Central memory CD8-positive, alpha-beta T cell (primary cell): ENCODE measurements around the gene NIT1.
"Not testable (repeated sequence)": the region's sequence is repeated elsewhere in the genome, so short reads cannot be mapped to it uniquely, and the experiment has no call there.

Experiments used
- ATAC-seq: fragments of 150-1000 bp; cut with Tn5 transposase; replicated peaks from 2 replicates; pipeline ENCODE4 v1.10.0; 2022; ENCODE audit warnings: mild to moderate bottlenecking, moderate FRiP score, moderate number of reproducible peaks; ENCODE audit not compliant: poor library complexity, severe bottlenecking; ENCODE audit errors: extremely low read depth
- DNase-seq, 2 donors: peaks; one replicate each; pipeline ENCODE4 v3.0.0; 2021; ENCODE audit warnings: low spot score in 2 of 2
- H3K27ac Mint-ChIP-seq: one replicate; pipeline ENCODE4 v1.8.0; 2022; ENCODE audit warnings: low read depth, mild to moderate bottlenecking, moderate library complexity, mixed read lengths
- H3K27me3 Mint-ChIP-seq: one replicate; pipeline ENCODE4 v1.8.0; 2022; ENCODE audit warnings: mixed read lengths
- H3K36me3 Mint-ChIP-seq: one replicate; pipeline ENCODE4 v1.8.0; 2022; ENCODE audit warnings: mild to moderate bottlenecking, moderate library complexity, mixed read lengths; ENCODE audit not compliant: insufficient read depth
- H3K4me1 Mint-ChIP-seq: one replicate; pipeline ENCODE4 v1.8.0; 2022; ENCODE audit warnings: mixed read lengths
- H3K4me3 Mint-ChIP-seq: one replicate; pipeline ENCODE4 v1.8.0; 2022; ENCODE audit warnings: mild to moderate bottlenecking, moderate library complexity, mixed read lengths
- H3K9me3 Mint-ChIP-seq: one replicate; pipeline ENCODE4 v1.8.0; 2022; ENCODE audit warnings: mixed read lengths

The NIT1 gene

GRCh38 chr1:161100556-161100955, 17.3 kb upstream of the NIT1 start:
- DNase-seq (no peak), ATAC-seq (no peak)
- Mint-ChIP-seq H3K27me3 (peaks cover 7% of the 10 kb centered on the region), H3K4me3 (no peak overlapping the region), H3K36me3 (peaks cover 39% of the 10 kb centered on the region), H3K9me3 (no peaks in the 10 kb centered on the region), H3K27ac (no peak overlapping the region), H3K4me1 (peaks cover 27% of the 10 kb centered on the region)

DNA sequence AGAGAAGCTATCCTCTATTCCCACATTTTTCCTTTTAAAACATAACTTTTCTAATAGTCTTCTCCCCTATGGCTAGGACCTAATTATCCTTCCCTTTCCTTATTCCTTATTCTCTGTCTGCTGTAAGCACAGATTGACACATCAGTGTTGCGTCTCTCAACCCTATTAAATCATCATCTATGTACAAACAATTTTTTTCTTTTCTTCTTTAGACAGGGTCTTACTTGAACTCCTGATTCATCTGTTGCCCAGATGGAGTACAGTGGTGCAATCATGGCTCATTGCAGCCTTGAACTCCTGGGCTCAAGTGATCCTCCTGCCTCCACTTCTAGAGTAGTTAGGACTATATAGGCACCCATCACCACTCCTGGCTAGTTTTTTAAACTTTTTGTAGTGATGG, 11.5 kb upstream of the NIT1 start:
- peak overlapping the region; percentile 11 for H3K27ac Mint-ChIP-seq
- H3K27me3 Mint-ChIP-seq: no peaks in the 10 kb centered on the region
- no peaks in the 10 kb centered on the region for H3K9me3 Mint-ChIP-seq
- no peak overlapping the region for H3K4me3 Mint-ChIP-seq
- ATAC-seq (no peak), DNase-seq (no peak)
- H3K4me1 Mint-ChIP-seq: peaks cover 13% of the 10 kb centered on the region
- peaks cover 9% of the 10 kb centered on the region for H3K36me3 Mint-ChIP-seq

GRCh38 chr1:161111117-161111516, 6.8 kb upstream of the NIT1 start:
- no peak overlapping the region for H3K4me3 Mint-ChIP-seq
- ATAC-seq (no peak), DNase-seq (no peak)
- H3K4me1 Mint-ChIP-seq: peaks cover 35% of the 10 kb centered on the region
- H3K27me3 Mint-ChIP-seq: no peaks in the 10 kb centered on the region
- peaks cover 7% of the 10 kb centered on the region for H3K36me3 Mint-ChIP-seq
- no peaks in the 10 kb centered on the region for H3K9me3 Mint-ChIP-seq
- peak overlapping the region; percentile 3 for H3K27ac Mint-ChIP-seq

DNA sequence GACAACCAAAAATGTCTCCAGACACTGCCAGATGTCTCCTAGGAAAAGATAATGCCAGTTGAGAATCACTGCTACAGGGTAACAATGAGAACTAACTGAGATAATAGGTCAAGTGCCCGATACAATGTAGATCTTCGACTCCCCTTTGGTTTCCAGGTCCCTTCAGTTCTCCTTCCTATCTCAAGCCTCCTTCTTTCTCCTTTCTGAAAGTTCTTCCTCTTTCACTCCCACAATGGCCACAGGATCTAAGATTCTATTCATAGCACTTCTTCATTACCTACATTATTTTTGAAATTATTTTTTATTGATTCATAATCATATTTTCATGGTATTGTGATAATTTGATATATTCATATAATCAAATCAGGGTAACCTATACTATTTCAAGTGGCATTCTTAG, 6.4 kb upstream of the NIT1 start:
- DNase-seq (no peak), ATAC-seq (no peak)
- no peak overlapping the region for H3K4me3 Mint-ChIP-seq
- peaks cover 6% of the 10 kb centered on the region for H3K36me3 Mint-ChIP-seq
- no peaks in the 10 kb centered on the region for H3K9me3 Mint-ChIP-seq
- H3K27me3 Mint-ChIP-seq: no peaks in the 10 kb centered on the region
- peak overlapping the region; percentile 3 for H3K27ac Mint-ChIP-seq
- peaks cover 35% of the 10 kb centered on the region for H3K4me1 Mint-ChIP-seq

DNA sequence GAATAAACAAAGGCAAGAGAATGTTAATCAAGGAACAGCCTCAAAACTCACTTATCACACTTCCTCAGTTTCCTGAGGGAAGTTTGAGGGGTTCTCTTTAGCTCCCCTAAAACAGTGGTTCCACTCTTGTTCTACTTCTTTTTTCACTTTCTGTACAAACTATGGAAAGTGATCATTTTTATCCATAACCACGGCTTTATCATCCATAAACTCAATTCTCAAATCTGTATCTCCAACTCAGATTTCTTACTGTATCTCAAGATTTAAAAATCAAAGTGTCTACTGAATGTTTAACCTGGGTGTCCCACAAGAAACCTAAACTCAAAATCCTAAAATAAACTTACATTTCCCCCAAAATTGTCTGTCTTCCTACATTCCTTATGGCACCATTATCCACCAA, 4.0 kb upstream of the NIT1 start:
- H3K4me1 Mint-ChIP-seq: peaks cover 52% of the 10 kb centered on the region
- DNase-seq: no peak
- H3K27ac Mint-ChIP-seq: peak overlapping the region; percentile 7
- no peak overlapping the region for H3K4me3 Mint-ChIP-seq
- peaks cover 17% of the 10 kb centered on the region for H3K36me3 Mint-ChIP-seq
- no peak for ATAC-seq
- no peaks in the 10 kb centered on the region for H3K9me3 Mint-ChIP-seq
- no peaks in the 10 kb centered on the region for H3K27me3 Mint-ChIP-seq

DNA sequence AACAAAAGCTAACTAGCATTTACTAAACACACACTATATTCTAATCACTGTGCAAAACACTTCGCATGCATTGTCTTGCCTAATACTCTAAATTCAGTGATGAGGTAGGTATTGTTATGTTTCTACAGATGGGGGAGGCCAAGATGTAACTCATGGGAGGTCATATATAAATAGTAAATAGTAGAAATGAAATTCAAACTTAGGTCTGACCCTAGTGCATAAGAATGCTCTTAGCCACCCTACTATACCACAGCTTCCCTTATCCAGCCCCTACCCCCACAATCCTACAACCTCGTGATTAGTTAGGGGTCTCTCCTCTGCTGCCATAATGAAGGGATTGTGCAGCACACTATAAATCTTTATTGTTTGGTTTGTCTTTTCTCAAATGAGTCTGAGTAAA, 3.3 kb upstream of the NIT1 start:
- no peak overlapping the region for H3K4me3 Mint-ChIP-seq
- DNase-seq (no peak), ATAC-seq (no peak)
- H3K36me3 Mint-ChIP-seq: peaks cover 18% of the 10 kb centered on the region
- H3K27ac Mint-ChIP-seq: peak overlapping the region; percentile 7
- H3K9me3 Mint-ChIP-seq: no peaks in the 10 kb centered on the region
- H3K27me3 Mint-ChIP-seq: no peaks in the 10 kb centered on the region
- peaks cover 58% of the 10 kb centered on the region for H3K4me1 Mint-ChIP-seq

- Mint-ChIP-seq H3K27ac (no peak overlapping the region), H3K36me3 (peaks cover 21% of the 10 kb centered on the region), H3K4me1 (peaks cover 65% of the 10 kb centered on the region), H3K9me3 (no peaks in the 10 kb centered on the region), H3K27me3 (no peaks in the 10 kb centered on the region), H3K4me3 (peak overlapping the region; percentile 97)
- DNase-seq (no peak), ATAC-seq (no peak)
Observed at GRCh38 chr1:161115132-161115711, 2.7 kb upstream of the NIT1 start.

DNA sequence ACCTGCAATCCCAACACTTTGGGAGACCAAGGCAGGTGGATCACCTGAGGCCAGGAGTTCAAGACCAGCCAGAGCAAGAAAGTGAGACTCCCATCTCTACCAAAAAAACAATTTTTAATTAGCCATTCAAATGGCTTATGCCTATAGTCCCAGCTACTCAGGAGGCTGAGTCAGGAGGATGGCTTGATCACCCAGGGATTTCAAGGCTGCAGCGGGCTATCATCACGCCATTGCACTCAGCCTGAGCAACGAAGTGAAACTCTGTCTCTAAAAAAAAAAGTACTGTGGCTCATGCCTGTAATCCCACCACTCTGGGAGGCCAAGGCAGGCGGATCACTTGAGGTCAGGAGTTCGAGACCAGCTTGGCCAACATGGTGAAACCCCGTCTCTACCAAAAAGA, 1.9 kb upstream of the NIT1 start:
- H3K9me3 Mint-ChIP-seq, ATAC-seq, DNase-seq, H3K27me3 Mint-ChIP-seq, H3K27ac Mint-ChIP-seq: not testable (repeated sequence)
- peaks cover 67% of the 10 kb centered on the region for H3K4me1 Mint-ChIP-seq
- peak overlapping the region; percentile 97 for H3K4me3 Mint-ChIP-seq
- peaks cover 22% of the 10 kb centered on the region for H3K36me3 Mint-ChIP-seq

GRCh38 chr1:161119092-161119903, 1.4 kb downstream of the NIT1 start:
- DNase-seq (peak in 1 of 2 donors; percentile 55), ATAC-seq (peak; percentile 53)
- Mint-ChIP-seq H3K4me3 (peak overlapping the region; percentile 97), H3K27ac (peak overlapping the region; percentile 96), H3K9me3 (no peaks in the 10 kb centered on the region), H3K36me3 (peaks cover 52% of the 10 kb centered on the region), H3K27me3 (no peaks in the 10 kb centered on the region), H3K4me1 (peaks cover 47% of the 10 kb centered on the region)

DNA sequence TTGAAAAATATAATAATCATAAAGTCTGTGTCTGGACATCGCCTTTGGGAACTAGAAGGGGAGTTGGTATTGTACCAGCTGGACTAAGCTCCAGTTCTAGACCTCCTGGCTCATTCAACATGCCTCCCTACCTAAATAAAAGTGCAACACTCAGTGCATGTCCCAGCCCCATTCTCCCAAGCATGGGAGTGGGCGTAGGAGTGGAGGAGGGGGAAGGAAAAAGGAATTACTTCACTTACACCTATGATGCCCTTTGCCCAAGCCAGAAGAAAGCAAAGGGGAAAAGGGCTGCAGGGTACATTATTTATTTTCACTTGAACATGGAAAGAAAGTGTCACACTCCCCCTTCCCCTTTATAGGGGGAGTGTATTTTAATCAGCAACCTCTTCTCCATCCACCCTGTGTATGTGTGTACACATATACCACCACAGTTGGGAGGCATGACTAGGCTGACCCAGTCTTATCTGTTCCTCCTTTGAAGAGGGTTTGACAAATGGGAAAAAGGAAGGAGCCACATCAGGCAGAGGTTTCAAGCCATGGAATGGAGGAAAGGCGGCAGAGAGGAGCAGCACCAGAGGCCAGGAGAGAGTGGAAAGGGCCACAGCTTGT, 3.2 kb downstream of the NIT1 start:
- DNase-seq (no peak), ATAC-seq (no peak)
- Mint-ChIP-seq H3K9me3 (no peaks in the 10 kb centered on the region), H3K36me3 (peaks cover 53% of the 10 kb centered on the region), H3K27me3 (no peaks in the 10 kb centered on the region), H3K27ac (peak overlapping the region; percentile 52), H3K4me1 (peaks cover 42% of the 10 kb centered on the region), H3K4me3 (no peak overlapping the region)

- Mint-ChIP-seq H3K27ac (peak overlapping the region; percentile 52), H3K4me3 (no peak overlapping the region), H3K9me3 (no peaks in the 10 kb centered on the region), H3K36me3 (peaks cover 58% of the 10 kb centered on the region), H3K4me1 (peaks cover 43% of the 10 kb centered on the region), H3K27me3 (no peaks in the 10 kb centered on the region)
- DNase-seq (no peak), ATAC-seq (no peak)
Observed at GRCh38 chr1:161121834-161122233, 3.9 kb downstream of the NIT1 start.

DNA sequence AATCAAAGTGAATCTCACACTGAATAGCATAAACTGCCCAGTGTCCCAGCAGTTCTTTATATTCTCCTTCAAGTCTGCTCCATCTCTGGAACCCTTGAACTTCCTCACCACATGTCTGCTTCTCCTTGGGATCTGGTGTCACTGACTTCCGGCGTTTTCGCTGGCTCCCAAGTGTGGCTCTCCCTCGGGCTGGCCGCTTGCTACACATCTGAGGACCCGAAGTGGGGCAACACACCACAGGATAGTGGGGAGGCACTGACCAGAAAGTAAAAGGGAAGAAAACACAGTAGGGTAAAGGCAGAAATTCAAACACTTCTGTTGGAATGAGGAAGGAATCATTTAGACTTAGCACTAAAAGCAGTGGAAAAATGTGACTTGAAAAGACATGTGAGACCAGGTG, 5.1 kb downstream of the NIT1 start:
- Mint-ChIP-seq H3K27ac (peak overlapping the region; percentile 90), H3K4me3 (no peak overlapping the region), H3K4me1 (peaks cover 45% of the 10 kb centered on the region), H3K27me3 (no peaks in the 10 kb centered on the region), H3K9me3 (no peaks in the 10 kb centered on the region), H3K36me3 (peaks cover 55% of the 10 kb centered on the region)
- ATAC-seq (no peak), DNase-seq (no peak)

GRCh38 chr1:161127649-161128048, 9.7 kb downstream of the NIT1 start:
- Mint-ChIP-seq H3K4me3 (no peak overlapping the region), H3K27ac (peak overlapping the region; percentile 61), H3K9me3 (no peaks in the 10 kb centered on the region), H3K27me3 (no peaks in the 10 kb centered on the region), H3K36me3 (peaks cover 38% of the 10 kb centered on the region), H3K4me1 (peaks cover 51% of the 10 kb centered on the region)
- DNase-seq (no peak), ATAC-seq (no peak)
